Gastroesophageal sphincter (tissue), 4 donors: ENCODE measurements around the gene CDH4. TPM values are rescaled to one million over a fixed set of nuclear protein-coding genes. Genes with fewer than 3 reads are reported as not detected.

Source experiments
- ATAC-seq: fragments of 150-250 bp; one replicate; pipeline ENCODE4 v1.9.1; 2016; ENCODE audit warnings: mild to moderate bottlenecking, moderate library complexity
- H3K27ac ChIP-seq, 4 donors: fragments of 200-600 bp; sonication (generic) in 3 of 4; 1 replicate in 3 of 4; 2 replicates in 1 of 4; pipeline ENCODE4 v1.5.1; 2016 to 2019
- H3K27me3 ChIP-seq: fragments of 200-600 bp; sonication (generic); one replicate; pipeline ENCODE4 v1.5.1; 2019
- H3K36me3 ChIP-seq, 2 donors: fragments of 200-600 bp; sonication (generic); one replicate each; pipeline ENCODE4 v1.5.1; 2019; ENCODE audit warnings: control low read depth in 1 of 2
- H3K4me1 ChIP-seq, 3 donors: fragments of 200-600 bp; sonication (generic); 1 replicate in 2 of 3; 2 replicates in 1 of 3; pipeline ENCODE4 v1.5.1; 2016 to 2019; ENCODE audit warnings: control low read depth in 2 of 3
- H3K4me3 ChIP-seq, 2 donors: fragments of 200-600 bp; sonication (generic); one replicate each; pipeline ENCODE4 v1.5.1; 2019; ENCODE audit warnings: mild to moderate bottlenecking in 1 of 2, moderate library complexity in 1 of 2
- H3K9me3 ChIP-seq, 3 donors: fragments of 200-600 bp; sonication (generic); one replicate each; pipeline ENCODE4 v1.5.1; 2017 to 2019; ENCODE audit warnings: control low read depth in 2 of 3
- CTCF ChIP-seq, 4 experiments: fragments of 200-600 bp in 2 of 4; fragments of 450-650 bp in 2 of 4; sonication (generic) in 1 of 4; IDR thresholded peaks; one replicate each; pipeline ENCODE4 v1.5.1; 2017 to 2019; ENCODE audit warnings: antibody characterized with exemption in 4 of 4, mild to moderate bottlenecking in 2 of 4, moderate library complexity in 2 of 4
- EP300 ChIP-seq: sonication (generic); formaldehyde crosslinking; IDR thresholded peaks from one replicate; pipeline ENCODE4 v1.6.1; 2017; ENCODE audit warnings: antibody characterized with exemption, mild to moderate bottlenecking
- POLR2A ChIP-seq, 2 donors: fragments of 450-650 bp; IDR thresholded peaks; one replicate each; pipeline ENCODE4 v1.6.1; 2017; ENCODE audit warnings: antibody characterized with exemption in 2 of 2, mild to moderate bottlenecking in 2 of 2, moderate library complexity in 1 of 2
- POLR2AphosphoS5 ChIP-seq: sonication (generic); formaldehyde crosslinking; IDR thresholded peaks from one replicate; pipeline ENCODE4 v1.6.1; 2017; ENCODE audit warnings: antibody characterized with exemption
- WGBS, 2 donors: methylation state at CpG; one replicate each; pipeline ENCODE4 v1.1.5; 2018; ENCODE audit warnings: low coverage in 1 of 2; 5-methylcytosine and 5-hydroxymethylcytosine counted together
- total RNA-seq, 4 donors: library from RNA; depleted of rRNA; stranded (reverse); fragments of >200 nt; gene quantifications; one replicate each; pipeline ENCODE4 v1.1.0, GENCODE V29; 2016

CDH4 gene
- total RNA-seq, 4 donors from 2014 or later: under 0.01 to 1.5 (median 0.42) TPM; not detected in 1

- no peaks in the 10 kb centered on the region for H3K4me1 ChIP-seq
- H3K36me3 ChIP-seq: no peaks in the 10 kb centered on the region
- H3K4me3 ChIP-seq: no peak overlapping the region
- no peak overlapping the region for H3K27ac ChIP-seq
- TF ChIP-seq CTCF (IDR thresholded peaks at IDR 0.05) (no peak), POLR2AphosphoS5 (no peak), POLR2A (IDR thresholded peaks at IDR 0.05) (no peak), EP300 (no peak)
- 91 to 95% methylated on average over 4 of the region's 4 CpGs for WGBS, 2 donors
- H3K27me3 ChIP-seq: peaks cover 42% of the 10 kb centered on the region
- ATAC-seq: no peak
- H3K9me3 ChIP-seq: no peaks in the 10 kb centered on the region
These were observed 250.4 kb downstream of the CDH4 start for GRCh38 chr20:61502433-61502832.

GRCh38 chr20:61503106-61503505 lies 251.0 kb downstream of the CDH4 start:
- Histone ChIP-seq H3K9me3 (no peaks in the 10 kb centered on the region), H3K27ac (no peak overlapping the region), H3K4me3 (no peak overlapping the region), H3K4me1 (no peaks in the 10 kb centered on the region), H3K36me3 (no peaks in the 10 kb centered on the region), H3K27me3 (peaks cover 48% of the 10 kb centered on the region)
- WGBS, 2 donors: 64 to 84% methylated on average over 6 to 7 of the region's 7 CpGs
- TF ChIP-seq EP300: no peak
- ATAC-seq: no peak

- H3K27me3 ChIP-seq: peaks cover 49% of the 10 kb centered on the region
- H3K36me3 ChIP-seq: no peaks in the 10 kb centered on the region
- WGBS, 2 donors: 77 to 79% methylated on average over 5 to 6 of the region's 8 CpGs
- no peak overlapping the region for H3K4me3 ChIP-seq
- no peak for ATAC-seq
- H3K9me3 ChIP-seq: no peaks in the 10 kb centered on the region
- TF ChIP-seq POLR2AphosphoS5 (no peak), EP300 (no peak), CTCF (IDR thresholded peaks at IDR 0.05) (no peak), POLR2A (IDR thresholded peaks at IDR 0.05) (no peak)
- H3K27ac ChIP-seq: no peak overlapping the region
- no peaks in the 10 kb centered on the region for H3K4me1 ChIP-seq
These were observed 253.4 kb downstream of the CDH4 start for GRCh38 chr20:61505508-61505907.

GRCh38 chr20:61507778-61508177 lies 255.7 kb downstream of the CDH4 start:
- peaks cover 49% of the 10 kb centered on the region for H3K27me3 ChIP-seq
- no peaks in the 10 kb centered on the region for H3K4me1 ChIP-seq
- WGBS, 2 donors: 50 to 70% methylated on average over 10 to 11 of the region's 11 CpGs
- H3K36me3 ChIP-seq: no peaks in the 10 kb centered on the region
- no peaks in the 10 kb centered on the region for H3K9me3 ChIP-seq
- H3K4me3 ChIP-seq: no peak overlapping the region
- no peak for TF ChIP-seq POLR2AphosphoS5
- no peak for TF ChIP-seq POLR2A (IDR thresholded peaks at IDR 0.05)
- TF ChIP-seq CTCF (IDR thresholded peaks at IDR 0.05): no peak
- no peak for TF ChIP-seq EP300
- no peak overlapping the region for H3K27ac ChIP-seq
- no peak for ATAC-seq

GRCh38 chr20:61508301-61509096 lies 256.4 kb downstream of the CDH4 start:
- no peaks in the 10 kb centered on the region for H3K4me1 ChIP-seq
- 70% methylated on average over 2 of the region's 13 CpGs; no CpG with 5 or more reads in 1 of the 2 donors for WGBS, 2 donors
- H3K27me3 ChIP-seq: peaks cover 49% of the 10 kb centered on the region
- H3K4me3 ChIP-seq: no peak overlapping the region
- H3K27ac ChIP-seq: no peak overlapping the region
- no peak for ATAC-seq
- no peaks in the 10 kb centered on the region for H3K36me3 ChIP-seq
- TF ChIP-seq POLR2AphosphoS5 (no peak), EP300 (no peak), POLR2A (IDR thresholded peaks at IDR 0.05) (no peak), CTCF (IDR thresholded peaks at IDR 0.05) (no peak)
- H3K9me3 ChIP-seq: no peaks in the 10 kb centered on the region
